Vagina (tissue), 2 donors: ENCODE data around the gene IZUMO2. TPM values are rescaled to one million over a fixed set of nuclear protein-coding genes. Genes with fewer than 3 reads are reported as not detected.

Source experiments
- DNase-seq, 2 donors: peaks; one replicate each; pipeline ENCODE4 v3.0.0-alpha.2; 2017; ENCODE audit errors: extremely low spot score in 2 of 2
- H3K27ac ChIP-seq: fragments of 200-600 bp; sonication (generic); one replicate; pipeline ENCODE4 v1.5.1; 2019
- H3K27me3 ChIP-seq: fragments of 200-600 bp; sonication (generic); one replicate; pipeline ENCODE4 v1.5.1; 2019
- H3K36me3 ChIP-seq, 2 donors: fragments of 200-600 bp; sonication (generic); one replicate each; pipeline ENCODE4 v1.5.1; 2017 to 2019
- H3K4me1 ChIP-seq: fragments of 200-600 bp; sonication (generic); one replicate; pipeline ENCODE4 v1.5.1; 2019
- H3K4me3 ChIP-seq, 2 donors: fragments of 200-600 bp; sonication (generic); 1 replicate in 1 of 2; 2 replicates in 1 of 2; pipeline ENCODE4 v1.5.1; 2016 to 2019
- H3K9me3 ChIP-seq: fragments of 200-600 bp; sonication (generic); one replicate; pipeline ENCODE4 v1.5.1; 2019
- CTCF ChIP-seq, 3 experiments: fragments of 450-650 bp in 2 of 3; fragments of 200-600 bp in 1 of 3; sonication (generic) in 1 of 3; IDR thresholded peaks; one replicate each; pipeline ENCODE4 v1.5.1; 2017 to 2019; ENCODE audit warnings: antibody characterized with exemption in 3 of 3, mild to moderate bottlenecking in 2 of 3, moderate library complexity in 2 of 3
- POLR2A ChIP-seq, 2 donors: fragments of 450-650 bp; IDR thresholded peaks; one replicate each; pipeline ENCODE4 v1.6.1; 2017; ENCODE audit warnings: antibody characterized with exemption in 2 of 2, mild to moderate bottlenecking in 2 of 2, moderate library complexity in 2 of 2
- POLR2AphosphoS5 ChIP-seq, 2 donors: sonication (generic); formaldehyde crosslinking; IDR thresholded peaks; one replicate each; pipeline ENCODE4 v1.9.0; 2017; ENCODE audit warnings: antibody characterized with exemption in 2 of 2, mild to moderate bottlenecking in 2 of 2, low read depth in 1 of 2; ENCODE audit not compliant: insufficient read depth in 1 of 2
- intact Hi-C: fragments of 100-400 bp; cut with DNase I; formaldehyde crosslinking; loops from one replicate; pipeline ENCODE4 v1.15.1; 2023
- total RNA-seq: library from RNA; depleted of rRNA; stranded (reverse); fragments of >200 nt; gene quantifications from one replicate; pipeline ENCODE4 v1.2.3, GENCODE V29; 2016

The IZUMO2 gene
- total RNA-seq, 1 donor from 2014 or later: not detected

GRCh38 chr19:50159078-50159477, 4.0 kb downstream of the IZUMO2 start:
- no peak overlapping the region for H3K4me3 ChIP-seq
- no peaks in the 10 kb centered on the region for H3K36me3 ChIP-seq
- H3K27ac ChIP-seq: no peak overlapping the region
- H3K4me1 ChIP-seq: peaks cover 4% of the 10 kb centered on the region
- intact Hi-C loops: no loop called here
- no peak for DNase-seq
- no peaks in the 10 kb centered on the region for H3K27me3 ChIP-seq
- no peaks in the 10 kb centered on the region for H3K9me3 ChIP-seq
- TF ChIP-seq POLR2A (IDR thresholded peaks at IDR 0.05): no peak
- TF ChIP-seq CTCF (IDR thresholded peaks at IDR 0.05): no peak
- TF ChIP-seq POLR2AphosphoS5 (IDR thresholded peaks at IDR 0.05; ENCODE audit: insufficient read depth in 1 of 2, low read depth in 1 of 2): no peak

GRCh38 chr19:50158577-50158976, 4.5 kb downstream of the IZUMO2 start:
- intact Hi-C loops: no loop called here
- H3K9me3 ChIP-seq: no peaks in the 10 kb centered on the region
- no peaks in the 10 kb centered on the region for H3K36me3 ChIP-seq
- no peak overlapping the region for H3K27ac ChIP-seq
- no peak overlapping the region for H3K4me3 ChIP-seq
- peaks cover 4% of the 10 kb centered on the region for H3K4me1 ChIP-seq
- no peaks in the 10 kb centered on the region for H3K27me3 ChIP-seq
- DNase-seq: no peak
- TF ChIP-seq POLR2AphosphoS5 (IDR thresholded peaks at IDR 0.05; ENCODE audit: insufficient read depth in 1 of 2, low read depth in 1 of 2): no peak
- TF ChIP-seq CTCF (IDR thresholded peaks at IDR 0.05): no peak
- TF ChIP-seq POLR2A (IDR thresholded peaks at IDR 0.05): no peak

- H3K9me3 ChIP-seq: no peaks in the 10 kb centered on the region
- H3K27ac ChIP-seq: no peak overlapping the region
- intact Hi-C loops: no loop called here
- DNase-seq: no peak
- no peaks in the 10 kb centered on the region for H3K27me3 ChIP-seq
- H3K36me3 ChIP-seq: no peaks in the 10 kb centered on the region
- no peak overlapping the region for H3K4me3 ChIP-seq
- no peak for TF ChIP-seq CTCF (IDR thresholded peaks at IDR 0.05)
- no peak for TF ChIP-seq POLR2A (IDR thresholded peaks at IDR 0.05)
- TF ChIP-seq POLR2AphosphoS5 (IDR thresholded peaks at IDR 0.05; ENCODE audit: insufficient read depth in 1 of 2, low read depth in 1 of 2): no peak
- H3K4me1 ChIP-seq: no peaks in the 10 kb centered on the region
Measured at GRCh38 chr19:50155520-50156109, 7.5 kb downstream of the IZUMO2 start.

GRCh38 chr19:50154529-50154928, 8.6 kb downstream of the IZUMO2 start:
- Histone ChIP-seq H3K27ac (no peak overlapping the region), H3K4me1 (no peaks in the 10 kb centered on the region), H3K4me3 (no peak overlapping the region), H3K9me3 (no peaks in the 10 kb centered on the region), H3K27me3 (no peaks in the 10 kb centered on the region), H3K36me3 (no peaks in the 10 kb centered on the region)
- intact Hi-C loops: no loop called here
- TF ChIP-seq POLR2A (IDR thresholded peaks at IDR 0.05): no peak
- TF ChIP-seq POLR2AphosphoS5 (IDR thresholded peaks at IDR 0.05; ENCODE audit: insufficient read depth in 1 of 2, low read depth in 1 of 2): no peak
- no peak for TF ChIP-seq CTCF (IDR thresholded peaks at IDR 0.05)
- DNase-seq: no peak

- Histone ChIP-seq H3K9me3 (no peaks in the 10 kb centered on the region), H3K4me3 (no peak overlapping the region), H3K36me3 (no peaks in the 10 kb centered on the region), H3K27me3 (no peaks in the 10 kb centered on the region), H3K4me1 (no peaks in the 10 kb centered on the region), H3K27ac (no peak overlapping the region)
- DNase-seq: no peak
- intact Hi-C loops: no loop called here
- TF ChIP-seq CTCF (IDR thresholded peaks at IDR 0.05) (no peak), POLR2AphosphoS5 (IDR thresholded peaks at IDR 0.05; ENCODE audit: insufficient read depth in 1 of 2, low read depth in 1 of 2) (no peak), POLR2A (IDR thresholded peaks at IDR 0.05) (no peak)
Measured at GRCh38 chr19:50152578-50152977, 10.5 kb downstream of the IZUMO2 start.
